Transverse colon (tissue), 4 donors: Measurements from ENCODE around the gene ARMC5.

Source experiments
- POLR2AphosphoS5 ChIP-seq, 3 donors: sonication (generic); formaldehyde crosslinking; IDR thresholded peaks; one replicate each; pipeline ENCODE4 v1.6.1; 2016; ENCODE audit warnings: antibody characterized with exemption in 3 of 3
- TF ChIP-seq, protein P1 (sequence below), 5 experiments: fragments of 200-600 bp in 3 of 5; fragments of 450-650 bp in 2 of 5; sonication (generic) in 3 of 5; IDR thresholded peaks; 1 replicate in 2 of 5; 2 replicates in 3 of 5; pipeline ENCODE4 v1.5.1; 2016 to 2017; ENCODE audit warnings: antibody characterized with exemption in 5 of 5, inconsistent platforms in 3 of 5, mild to moderate bottlenecking in 2 of 5, moderate library complexity in 1 of 5

DNA sequence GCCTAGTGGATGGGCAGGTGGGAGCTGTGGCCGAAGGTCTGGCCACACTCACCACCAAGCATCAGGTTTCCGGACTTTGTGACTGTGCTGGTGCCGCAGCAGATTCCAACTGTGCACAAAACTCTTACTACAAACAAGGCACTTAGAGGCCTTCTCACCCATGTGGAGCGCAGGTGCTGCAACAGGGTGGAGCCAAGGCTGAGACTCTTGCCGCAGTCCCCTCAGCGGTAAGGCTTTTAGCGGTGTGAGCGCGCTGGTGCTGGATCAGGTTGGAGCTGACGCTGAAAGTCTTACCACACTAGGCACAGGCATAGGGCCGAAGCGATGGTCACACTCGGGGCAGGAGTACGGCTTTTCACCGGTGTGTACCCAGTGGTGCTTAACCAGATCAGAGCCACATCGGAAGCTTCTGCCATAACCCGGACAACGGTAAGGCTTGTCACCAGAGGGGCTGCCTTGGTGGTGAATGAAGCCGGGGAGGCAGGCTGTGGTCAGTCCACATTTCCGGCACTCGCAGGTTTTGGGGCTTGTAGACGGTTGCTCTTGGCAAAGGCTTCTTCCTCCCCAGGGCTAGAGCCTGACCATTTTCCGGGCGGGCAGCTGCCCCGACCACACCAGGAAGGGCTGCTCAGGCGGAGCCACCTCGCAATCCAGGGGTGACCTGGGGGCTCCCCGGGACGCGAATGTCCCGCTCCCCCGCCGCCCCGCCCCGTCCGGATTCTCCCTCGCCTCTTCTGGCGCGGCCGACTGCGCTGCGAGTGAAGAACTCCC lies 1.0 kb upstream of the ARMC5 start:
- TF ChIP-seq, protein P1, sequence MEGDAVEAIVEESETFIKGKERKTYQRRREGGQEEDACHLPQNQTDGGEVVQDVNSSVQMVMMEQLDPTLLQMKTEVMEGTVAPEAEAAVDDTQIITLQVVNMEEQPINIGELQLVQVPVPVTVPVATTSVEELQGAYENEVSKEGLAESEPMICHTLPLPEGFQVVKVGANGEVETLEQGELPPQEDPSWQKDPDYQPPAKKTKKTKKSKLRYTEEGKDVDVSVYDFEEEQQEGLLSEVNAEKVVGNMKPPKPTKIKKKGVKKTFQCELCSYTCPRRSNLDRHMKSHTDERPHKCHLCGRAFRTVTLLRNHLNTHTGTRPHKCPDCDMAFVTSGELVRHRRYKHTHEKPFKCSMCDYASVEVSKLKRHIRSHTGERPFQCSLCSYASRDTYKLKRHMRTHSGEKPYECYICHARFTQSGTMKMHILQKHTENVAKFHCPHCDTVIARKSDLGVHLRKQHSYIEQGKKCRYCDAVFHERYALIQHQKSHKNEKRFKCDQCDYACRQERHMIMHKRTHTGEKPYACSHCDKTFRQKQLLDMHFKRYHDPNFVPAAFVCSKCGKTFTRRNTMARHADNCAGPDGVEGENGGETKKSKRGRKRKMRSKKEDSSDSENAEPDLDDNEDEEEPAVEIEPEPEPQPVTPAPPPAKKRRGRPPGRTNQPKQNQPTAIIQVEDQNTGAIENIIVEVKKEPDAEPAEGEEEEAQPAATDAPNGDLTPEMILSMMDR (IDR thresholded peaks at IDR 0.05): peak in 4 of 5 experiments; percentile 10 to 46 (median 30)
- peak in 2 of 3 donors; percentile 45 to 67 for TF ChIP-seq POLR2AphosphoS5 (IDR thresholded peaks at IDR 0.05)
